HG02852 (cell line): Measurements from ENCODE around the gene AMZ2.
A peak's percentile ranks its signal among the peaks of the same experiment; 100 is the strongest.
"Not testable (repeated sequence)": the region's sequence is repeated elsewhere in the genome, so short reads cannot be mapped to it uniquely, and the experiment has no call there.

Source experiments
- ATAC-seq: cut with Tn5 transposase; IDR thresholded peaks from one replicate; pipeline ENCODE4 v1.9.1; 2021; ENCODE audit warnings: mild to moderate bottlenecking, moderate library complexity; ENCODE audit not compliant: unreplicated experiment

The AMZ2 gene

DNA sequence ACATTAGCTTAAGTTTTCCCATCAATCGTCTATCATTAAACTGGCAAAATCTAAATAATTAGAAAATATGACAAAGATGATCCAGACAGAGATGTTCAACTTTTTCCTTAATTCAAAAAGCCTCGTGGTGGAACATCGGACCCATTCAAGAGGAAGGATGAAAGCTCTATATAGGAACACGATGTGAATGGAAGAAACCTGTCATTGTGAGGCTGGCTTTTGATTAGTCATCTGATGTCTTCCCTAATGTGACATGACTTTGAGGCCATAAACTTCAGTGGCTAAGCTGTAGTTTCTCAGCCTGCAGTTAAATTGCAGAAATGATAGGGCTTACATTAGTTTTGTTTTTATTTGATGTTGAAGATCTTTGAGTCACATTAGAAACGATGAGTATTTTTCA, 1.0 kb downstream of the AMZ2 start:
- no peak for ATAC-seq

GRCh38 chr17:68249354-68249765, 1.5 kb downstream of the AMZ2 start:
- ATAC-seq, result no peak

- not testable (repeated sequence) for ATAC-seq
These were observed 5.6 kb downstream of the AMZ2 start for GRCh38 chr17:68253426-68253825.

DNA sequence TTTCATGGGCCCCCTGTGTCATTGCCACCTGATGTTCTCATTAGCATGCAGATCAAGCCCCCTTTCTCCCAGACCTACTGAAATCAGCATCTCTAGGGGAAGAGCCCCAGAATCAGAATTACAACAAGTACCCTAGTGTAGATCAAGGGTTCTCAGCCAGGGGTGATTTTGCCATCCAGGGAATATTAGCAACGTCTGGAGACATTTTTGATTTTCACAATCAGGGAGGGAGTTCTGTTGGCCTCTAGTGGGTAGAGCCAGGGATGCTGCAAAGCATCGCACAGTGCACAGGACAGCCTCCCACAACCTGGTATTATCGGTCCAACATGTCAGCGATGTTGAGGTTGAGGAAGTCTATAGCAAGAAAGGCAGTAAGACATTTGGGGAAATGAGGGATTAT, 7.3 kb downstream of the AMZ2 start:
- no peak for ATAC-seq

GRCh38 chr17:68255731-68256538, 8.1 kb downstream of the AMZ2 start:
- no peak for ATAC-seq

DNA sequence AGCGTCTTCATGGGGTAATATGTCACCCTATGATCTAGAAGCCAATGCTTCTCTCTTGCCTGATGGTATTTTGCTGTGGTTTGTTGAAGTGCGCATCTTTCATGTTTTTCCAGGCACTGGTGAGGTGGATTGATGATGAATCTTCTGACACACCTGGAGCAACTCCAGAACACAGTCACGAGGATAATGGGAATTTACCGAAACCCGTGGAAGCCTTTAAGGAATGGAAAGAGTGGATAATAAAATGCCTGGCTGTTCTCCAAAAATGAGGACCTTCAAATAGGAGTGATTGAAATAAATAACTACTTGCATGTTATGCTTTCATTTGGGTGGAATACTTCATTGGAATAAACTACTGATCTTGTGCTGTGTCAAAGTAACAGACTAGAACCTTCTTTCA, 8.9 kb downstream of the AMZ2 start:
- not testable (repeated sequence) for ATAC-seq

GRCh38 chr17:68257934-68258333, 10.1 kb downstream of the AMZ2 start:
- no peak for ATAC-seq

GRCh38 chr17:68258890-68259647, 11.2 kb downstream of the AMZ2 start:
- ATAC-seq, result peak; percentile 91

DNA sequence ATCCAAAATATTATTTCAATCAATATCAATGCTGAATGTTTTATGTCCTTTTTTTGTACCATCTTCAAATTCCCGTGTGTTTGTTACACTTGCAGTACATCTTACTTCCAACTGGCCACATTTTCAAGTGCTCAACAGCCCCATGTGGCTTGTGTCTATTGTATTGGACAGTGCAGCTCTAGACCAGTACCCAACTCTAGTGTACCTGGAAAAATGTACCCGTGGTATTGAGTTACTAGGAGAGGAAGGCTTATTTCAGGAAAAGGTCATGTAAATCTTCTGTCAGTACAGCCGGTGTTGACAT, 11.8 kb downstream of the AMZ2 start:
- not testable (repeated sequence) for ATAC-seq

GRCh38 chr17:68260051-68260762, 12.4 kb downstream of the AMZ2 start:
- ATAC-seq, result no peak

GRCh38 chr17:68262467-68262866, 14.6 kb downstream of the AMZ2 start:
- ATAC-seq, result not testable (repeated sequence)

DNA sequence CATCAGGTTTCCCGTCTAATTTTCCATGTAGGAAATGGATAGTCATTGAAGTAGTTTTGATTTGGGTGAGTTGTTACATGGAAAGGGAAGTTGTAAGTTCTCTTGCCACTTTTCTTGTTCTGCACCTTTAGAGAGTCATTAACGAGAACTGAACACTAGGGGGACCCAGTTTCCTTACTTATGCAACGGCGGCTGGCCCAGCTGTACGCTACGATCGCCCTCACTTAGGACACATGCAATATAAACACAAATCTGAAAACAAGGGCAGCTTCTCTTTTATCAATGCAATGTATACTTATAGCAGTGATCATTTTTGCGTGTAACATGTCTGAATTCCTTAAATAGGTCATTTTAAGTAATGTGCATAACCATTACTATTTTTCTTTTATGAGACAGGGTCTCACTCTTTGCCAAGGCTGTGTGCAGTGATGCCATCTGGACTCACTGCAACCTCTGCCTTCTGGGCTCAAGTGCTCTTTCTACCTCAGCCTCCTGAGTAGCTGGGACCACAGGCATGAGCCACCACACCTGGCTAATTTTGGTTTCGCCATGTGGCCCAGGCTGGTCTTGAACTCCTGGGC, 15.3 kb downstream of the AMZ2 start:
- ATAC-seq, result peak; percentile 39

DNA sequence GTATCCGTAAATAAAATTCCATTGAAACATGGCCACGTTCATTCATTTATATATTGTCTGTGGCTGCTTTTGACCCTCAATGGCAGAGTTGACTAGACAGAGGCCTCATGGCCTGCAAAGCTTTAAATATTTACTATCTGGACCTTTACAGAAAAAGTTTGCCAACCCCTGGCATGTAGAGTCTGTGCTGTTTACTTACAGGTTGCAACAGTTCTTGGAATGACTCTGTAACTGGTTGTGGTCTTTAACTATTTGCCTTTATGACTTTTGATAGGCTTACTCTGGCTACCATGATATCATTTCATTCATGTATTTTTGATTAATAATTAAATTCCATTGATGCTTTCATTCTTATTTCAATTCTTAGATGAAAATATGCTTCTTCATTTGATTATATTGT, 18.0 kb downstream of the AMZ2 start:
- ATAC-seq, result not testable (repeated sequence)

GRCh38 chr17:68273722-68274121, 25.9 kb downstream of the AMZ2 start:
- no peak for ATAC-seq

DNA sequence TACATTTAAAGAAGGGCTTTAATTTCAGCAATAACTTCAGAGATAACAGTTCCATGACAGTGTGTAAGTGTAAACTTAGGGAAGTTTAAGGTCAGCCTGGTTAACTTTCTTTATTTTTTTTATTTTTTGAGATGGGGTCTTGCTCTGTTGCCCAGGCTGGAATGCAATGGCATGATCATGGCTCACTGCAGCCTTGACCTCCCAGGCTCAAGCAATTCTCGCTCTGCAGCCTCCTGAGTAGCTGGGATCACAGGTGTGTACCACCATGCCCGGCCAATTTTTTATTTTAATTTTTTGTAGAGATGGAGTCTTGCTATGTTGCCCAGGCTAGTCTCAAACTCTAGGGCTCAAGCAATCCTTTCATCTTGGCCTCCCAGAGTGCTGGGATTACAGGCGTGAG, 28.5 kb downstream of the AMZ2 start:
- not testable (repeated sequence) for ATAC-seq

DNA sequence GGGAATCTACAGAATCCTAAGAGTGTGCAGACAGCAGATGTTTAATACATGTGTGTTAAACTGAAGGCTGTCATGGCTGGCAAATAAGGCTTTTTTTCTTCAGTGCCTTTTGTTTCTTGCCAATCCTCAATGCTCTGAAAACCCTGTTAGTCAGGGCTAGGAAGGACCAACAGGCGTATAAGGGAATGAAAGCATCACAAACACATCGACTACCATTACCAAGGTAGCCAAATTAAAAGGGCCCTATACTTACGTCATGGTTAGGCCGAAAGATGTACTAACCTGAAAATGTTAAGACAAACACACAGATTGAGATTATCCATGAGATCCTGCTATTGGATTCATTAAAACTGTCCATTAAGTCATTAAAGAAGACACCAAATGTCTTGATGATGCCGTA, 30.0 kb downstream of the AMZ2 start:
- no peak for ATAC-seq

DNA sequence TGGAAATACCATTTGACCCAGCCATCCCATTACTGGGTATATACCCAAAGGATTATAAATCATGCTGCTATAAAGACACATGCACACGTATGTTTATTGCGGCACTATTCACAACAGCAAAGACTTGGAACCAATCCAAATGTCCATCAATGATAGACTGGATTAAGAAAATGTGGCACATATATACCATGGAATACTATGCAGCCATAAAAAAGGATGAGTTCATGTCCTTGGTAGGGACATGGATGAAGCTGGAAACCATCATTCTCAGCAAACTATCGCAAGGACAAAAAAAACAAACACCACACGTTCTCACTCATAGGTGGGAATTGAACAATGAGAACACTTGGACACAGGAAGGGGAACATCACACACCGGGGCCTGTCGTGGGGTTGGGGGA, 34.1 kb downstream of the AMZ2 start:
- ATAC-seq, result not testable (repeated sequence)

DNA sequence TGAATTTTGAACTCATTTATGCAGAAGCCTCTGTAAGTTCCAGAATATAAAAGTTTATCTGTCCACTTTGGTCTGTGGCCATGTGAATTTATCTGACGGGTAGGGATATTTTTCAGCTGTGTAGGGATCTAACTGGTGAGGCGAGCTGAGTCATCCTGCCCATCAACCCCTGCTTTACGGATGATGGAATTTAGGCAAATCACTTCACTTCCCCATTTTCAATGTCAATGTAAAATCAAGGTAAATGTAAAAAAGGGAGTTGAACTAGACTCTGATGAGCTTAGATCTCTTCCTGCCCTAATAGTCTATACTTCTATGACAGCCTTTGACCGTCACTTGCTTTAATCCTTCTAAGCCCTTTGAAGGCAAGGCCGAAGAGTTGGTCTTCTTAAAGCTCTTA, 40.5 kb downstream of the AMZ2 start:
- no peak for ATAC-seq

- no peak for ATAC-seq
These were observed 41.0 kb downstream of the AMZ2 start for GRCh38 chr17:68288804-68289203.

DNA sequence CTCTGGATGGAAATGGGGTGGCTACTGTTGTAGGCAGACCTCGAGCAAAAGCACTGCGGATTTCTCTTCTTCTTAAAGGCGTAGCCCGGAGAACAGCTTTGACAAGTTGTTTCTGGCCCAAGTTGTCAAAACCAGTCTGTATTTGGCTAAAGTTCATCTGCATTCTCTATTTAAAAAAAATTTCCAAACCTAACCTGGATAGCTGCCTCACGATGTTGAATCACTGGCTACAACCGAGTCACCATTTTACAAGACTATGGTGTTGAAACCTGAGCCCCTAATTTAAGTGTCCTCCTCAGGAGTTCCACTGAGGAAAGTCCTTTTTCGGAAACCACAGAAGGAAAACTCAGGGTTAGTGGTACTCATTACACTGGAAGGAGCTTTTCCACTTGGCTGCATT, 41.6 kb downstream of the AMZ2 start:
- no peak for ATAC-seq

DNA sequence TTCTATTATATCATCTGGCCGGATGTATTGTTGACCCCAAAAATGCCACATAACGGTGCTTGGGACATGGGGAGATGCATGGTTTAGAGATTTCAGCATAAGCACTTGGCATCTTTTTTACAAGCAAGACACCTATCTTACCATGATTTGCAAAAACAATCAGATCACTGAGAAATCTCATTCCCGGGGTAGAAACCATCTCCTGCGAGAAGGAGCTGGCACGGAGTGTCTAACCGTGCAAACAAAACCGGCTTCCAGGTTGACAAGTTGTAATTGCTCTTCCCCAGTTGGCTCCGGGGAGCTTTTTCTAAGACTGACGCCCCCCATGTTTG, 42.1 kb downstream of the AMZ2 start:
- ATAC-seq, result no peak
